Motor neuron (in vitro differentiated cells): ENCODE data around the gene GLI2. TPM values are rescaled to one million over a fixed set of nuclear protein-coding genes. Genes with fewer than 3 reads are reported as not detected.

Source experiments
- ATAC-seq, 8 experiments: fragments of 200-7000 bp; cut with Tn5 transposase; replicated peaks in 6 of 8; 2 replicates each; pipeline ENCODE4 v1.8.0; 2021; ENCODE audit warnings: mild to moderate bottlenecking in 8 of 8, moderate library complexity in 8 of 8
- H3K27ac ChIP-seq, 2 donors: fragments of 250-450 bp; sonication (Bioruptor Pico); 2 replicates each; pipeline ENCODE4 v1.9.0; 2021; ENCODE audit warnings: antibody characterized with exemption in 2 of 2, mild to moderate bottlenecking in 2 of 2, moderate library complexity in 1 of 2
- H3K4me1 ChIP-seq, 2 donors: fragments of 250-450 bp; sonication (Bioruptor Pico); replicated peaks in 1 of 2; 2 replicates each; pipeline ENCODE4 v1.6.1; 2021; ENCODE audit warnings: antibody characterized with exemption in 2 of 2, mild to moderate bottlenecking in 2 of 2, moderate library complexity in 1 of 2
- H3K4me3 ChIP-seq, 5 donors: fragments of 250-450 bp; sonication (Bioruptor Pico); 2 replicates each; pipeline ENCODE4 v1.9.0; 2021; ENCODE audit warnings: antibody characterized with exemption in 5 of 5, mild to moderate bottlenecking in 5 of 5, moderate library complexity in 4 of 5
- WGBS, 10 experiments: fragments of 450-650 bp; shearing (Covaris generic); methylation state at CpG; one replicate each; pipeline ENCODE4 v1.0.0; 2022; 5-methylcytosine and 5-hydroxymethylcytosine counted together
- in situ Hi-C, 9 experiments: fragments of 400-800 bp; cut with MboI; loops; one replicate each; pipeline ENCODE4 v1.15.0; 2021; ENCODE audit warnings: low sequenced_read_pairs in 9 of 9, low pct_unique_long_range_greater_than_20kb in 2 of 9; ENCODE audit not compliant: unreplicated experiment in 9 of 9
- total RNA-seq, 8 experiments: library from RNA; unstranded; fragments of 300-600 nt; gene quantifications; 2 replicates each; pipeline versions ENCODE4 v1.2.3 to v1.2.4, GENCODE V29; 2022

Gene GLI2
- total RNA-seq, 8 experiments from 2014 or later: 0.45 to 11.1 (median 2.8) TPM

- Histone ChIP-seq H3K4me3 (peak overlapping the region; percentile 38 to 78 (median 47)), H3K27ac (no peak overlapping the region), H3K4me1 (peaks cover 29 to 31% of the 10 kb centered on the region in 2 donors)
- in situ Hi-C loops: loop anchor here in 1 of 9 experiments (25.0 kb wide), 1 partner anchor 152 kb away; no protein-coding TSS in a partner anchor
- ATAC-seq: peak in 5 of 8 experiments; percentile 2 to 16 (median 8)
- WGBS, 10 experiments: 0 to 28% (median 16%) methylated on average over 1 to 5 of the region's 40 CpGs; no CpG with 5 or more reads in 4 of the 10 experiments
Observed at GRCh38 chr2:120734930-120735651, 577 bp upstream of the GLI2 start.

DNA sequence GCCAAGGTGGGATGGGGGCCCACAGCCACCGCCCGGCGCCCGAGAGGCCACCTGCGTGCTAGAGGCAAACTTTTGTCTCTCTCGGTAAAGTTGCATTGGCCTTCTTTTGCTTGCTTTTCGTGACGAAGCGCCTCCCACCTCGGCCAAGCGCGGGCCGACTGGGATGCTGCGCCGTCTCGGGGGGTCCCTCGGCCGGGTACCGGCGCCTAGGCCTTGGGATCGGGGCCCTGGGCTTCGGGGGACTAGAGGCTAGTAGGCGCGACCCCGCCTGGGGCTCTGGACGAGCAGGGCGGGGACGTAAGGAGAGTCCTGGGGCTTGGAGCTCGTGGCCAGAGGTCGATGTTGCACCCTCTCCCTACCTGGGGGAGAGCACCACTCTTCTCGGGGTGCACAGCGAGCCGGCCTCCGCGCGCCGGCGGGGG, 545 bp downstream of the GLI2 start:
- peaks cover 41 to 42% of the 10 kb centered on the region in 2 donors for H3K4me1 ChIP-seq
- WGBS, 10 experiments: no CpG with 5 or more reads among the region's 38 CpGs
- in situ Hi-C loops: loop anchor here in 1 of 9 experiments (25.0 kb wide), 1 partner anchor 151 kb away; no protein-coding TSS in a partner anchor
- H3K4me3 ChIP-seq: peak overlapping the region; percentile 38 to 78 (median 47)
- peak; percentile 5 to 21 (median 11) for ATAC-seq
- H3K27ac ChIP-seq: peak overlapping the region in 1 of 2 donors; percentile 55

DNA sequence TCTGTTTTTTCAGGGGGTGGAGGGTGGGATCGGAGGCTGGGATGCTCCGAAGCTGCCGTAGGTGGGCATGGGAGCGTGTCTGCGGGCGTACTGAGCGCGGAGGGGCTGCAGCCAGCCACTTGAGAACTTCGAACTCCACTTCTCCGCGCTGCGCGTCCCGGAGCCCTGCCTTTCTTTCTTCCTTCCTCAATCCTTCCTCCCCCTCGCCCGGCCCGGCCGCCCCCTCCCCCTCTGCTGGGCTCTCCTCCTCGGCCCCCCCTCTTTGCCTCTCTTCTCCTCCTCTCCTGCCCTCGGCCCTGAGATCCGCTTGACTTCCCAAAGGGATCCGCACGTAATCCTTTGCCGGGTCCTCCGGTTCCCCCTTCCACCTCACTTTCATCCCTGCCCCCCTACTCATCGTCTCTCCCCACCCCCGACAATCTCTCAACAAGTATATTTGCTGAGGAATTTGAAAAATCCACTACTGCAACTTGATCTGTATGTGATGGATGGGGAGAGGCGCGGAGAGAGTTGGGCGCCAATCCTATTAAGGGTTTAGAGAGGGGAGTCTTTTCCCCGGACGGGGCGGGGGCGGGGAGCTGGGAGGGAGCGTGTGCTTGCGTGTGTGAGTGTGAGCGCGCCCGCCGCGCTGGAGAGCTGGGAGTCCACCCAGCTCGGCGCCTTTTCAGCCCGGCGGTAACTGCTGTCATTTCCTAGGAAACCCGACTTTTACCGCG, 1.1 kb downstream of the GLI2 start:
- H3K4me3 ChIP-seq: peak overlapping the region; percentile 38 to 78 (median 47)
- in situ Hi-C loops: loop anchor here in 1 of 9 experiments (25.0 kb wide), 1 partner anchor 151 kb away; no protein-coding TSS in a partner anchor
- H3K27ac ChIP-seq: peak overlapping the region in 1 of 2 donors; percentile 55
- ATAC-seq: peak; percentile 20 to 55 (median 45)
- 4% methylated on average over 3 of the region's 48 CpGs; no CpG with 5 or more reads in 9 of the 10 experiments for WGBS, 10 experiments
- peaks cover 44% of the 10 kb centered on the region in 2 donors for H3K4me1 ChIP-seq

GRCh38 chr2:120737340-120738101, 1.9 kb downstream of the GLI2 start:
- in situ Hi-C loops: loop anchor here in 1 of 9 experiments (25.0 kb wide), 1 partner anchor 150 kb away; no protein-coding TSS in a partner anchor
- peak overlapping the region; percentile 1 to 55 for H3K27ac ChIP-seq
- H3K4me1 ChIP-seq: peaks cover 46 to 50% of the 10 kb centered on the region in 2 donors
- H3K4me3 ChIP-seq: peak overlapping the region; percentile 38 to 78 (median 47)
- WGBS, 10 experiments: 0 to 100% (median 8%) methylated on average over 1 to 15 of the region's 37 CpGs
- peak in 6 of 8 experiments; percentile 1 to 14 (median 6) for ATAC-seq

DNA sequence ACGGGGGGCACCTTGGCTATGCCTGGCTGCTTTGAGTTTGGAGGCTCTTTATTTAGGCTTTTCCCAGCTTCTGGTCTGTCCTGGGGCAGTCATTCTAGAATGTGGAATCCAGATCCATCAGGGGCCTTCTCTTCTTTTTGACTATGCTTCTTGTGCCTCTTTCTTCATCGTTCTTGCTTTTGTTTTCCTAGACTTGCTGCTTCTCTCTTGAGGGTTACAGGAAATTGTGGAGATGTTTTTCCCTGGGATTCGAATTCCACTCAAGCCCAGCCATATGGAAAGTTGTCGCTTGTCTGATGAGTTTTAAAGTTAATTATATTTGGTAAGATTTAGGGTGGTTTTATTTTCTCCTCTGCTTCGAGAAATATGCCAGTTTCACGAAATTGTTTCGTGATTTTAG, 2.4 kb downstream of the GLI2 start:
- 8 to 100% (median 20%) methylated on average over 2 to 7 of the region's 7 CpGs; no CpG with 5 or more reads in 1 of the 10 experiments for WGBS, 10 experiments
- peak overlapping the region in 4 of 5 donors; percentile 38 to 78 (median 54) for H3K4me3 ChIP-seq
- H3K27ac ChIP-seq: peak overlapping the region in 1 of 2 donors; percentile 55
- in situ Hi-C loops: loop anchor here in 1 of 9 experiments (25.0 kb wide), 1 partner anchor 149 kb away; no protein-coding TSS in a partner anchor
- peaks cover 52 to 56% of the 10 kb centered on the region in 2 donors for H3K4me1 ChIP-seq
- no peak for ATAC-seq

- no peak for ATAC-seq
- H3K4me3 ChIP-seq: peak overlapping the region in 1 of 5 donors; percentile 3
- H3K4me1 ChIP-seq: peaks cover 60 to 64% of the 10 kb centered on the region in 2 donors
- no peak overlapping the region for H3K27ac ChIP-seq
- 0 to 80% (median 16%) methylated on average over 1 to 3 of the region's 10 CpGs; no CpG with 5 or more reads in 4 of the 10 experiments for WGBS, 10 experiments
- in situ Hi-C loops: loop anchor here in 1 of 9 experiments (25.0 kb wide), 1 partner anchor 148 kb away; no protein-coding TSS in a partner anchor
Observed at GRCh38 chr2:120738786-120739437, 3.2 kb downstream of the GLI2 start.

DNA sequence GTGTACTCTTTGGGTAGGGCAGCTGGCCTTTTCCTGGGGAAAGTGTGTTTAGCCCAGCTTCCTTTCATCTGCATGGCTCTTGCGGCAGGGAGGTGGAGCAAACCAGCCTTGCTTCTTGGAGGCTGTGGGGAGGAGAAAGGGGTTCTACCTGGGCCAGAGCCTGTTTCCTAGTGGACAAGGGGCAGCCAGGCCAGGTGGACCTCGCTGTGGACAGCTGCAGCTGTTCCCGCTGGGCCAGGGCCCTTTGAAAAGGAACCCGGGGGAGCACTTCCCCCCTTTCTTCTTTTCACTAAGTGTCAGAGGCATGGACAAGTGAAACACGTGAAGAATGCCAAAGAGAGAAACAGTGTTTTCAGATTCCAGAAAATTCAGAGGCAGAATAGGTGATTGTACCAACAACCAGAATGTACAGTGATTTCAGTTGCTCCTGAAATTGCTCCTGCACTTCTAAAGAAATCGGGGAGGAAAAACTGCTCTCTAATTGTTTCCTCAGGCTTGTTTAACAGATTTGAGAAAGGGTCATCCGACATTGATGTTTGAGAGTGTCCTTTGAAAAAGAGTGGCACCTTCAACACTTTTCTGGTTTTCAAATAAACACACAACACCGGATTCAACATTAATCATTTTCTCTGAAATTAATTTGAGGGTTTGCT, 3.9 kb downstream of the GLI2 start:
- Histone ChIP-seq H3K27ac (peak overlapping the region in 1 of 2 donors; percentile 30), H3K4me1 (peaks cover 63 to 67% of the 10 kb centered on the region in 2 donors), H3K4me3 (peak overlapping the region in 1 of 5 donors; percentile 3)
- peak in 1 of 8 experiments; percentile 6 for ATAC-seq
- in situ Hi-C loops: loop anchor here in 1 of 9 experiments (25.0 kb wide), 1 partner anchor 148 kb away; no protein-coding TSS in a partner anchor
- 11 to 93% (median 45%) methylated on average over 2 to 8 of the region's 8 CpGs; no CpG with 5 or more reads in 1 of the 10 experiments for WGBS, 10 experiments

GRCh38 chr2:120740375-120740764, 4.7 kb downstream of the GLI2 start:
- in situ Hi-C loops: loop anchor here in 1 of 9 experiments (25.0 kb wide), 1 partner anchor 147 kb away; no protein-coding TSS in a partner anchor
- H3K4me1 ChIP-seq: peaks cover 56 to 61% of the 10 kb centered on the region in 2 donors
- WGBS, 10 experiments: 12 to 100% (median 29%) methylated on average over 2 to 8 of the region's 8 CpGs

GRCh38 chr2:120740765-120741524, 5.3 kb downstream of the GLI2 start:
- Histone ChIP-seq H3K4me3 (peak overlapping the region in 4 of 5 donors; percentile 12 to 38 (median 32)), H3K27ac (peak overlapping the region; percentile 20 to 81), H3K4me1 (peaks cover 56 to 61% of the 10 kb centered on the region in 2 donors)
- in situ Hi-C loops: loop anchor here in 1 of 9 experiments (25.0 kb wide), 1 partner anchor 146 kb away; no protein-coding TSS in a partner anchor
- 0 to 37% (median 0%) methylated on average over 1 to 7 of the region's 20 CpGs; no CpG with 5 or more reads in 5 of the 10 experiments for WGBS, 10 experiments
- ATAC-seq: peak in 7 of 8 experiments; percentile 4 to 63 (median 55)

More at GRCh38 chr2:120740375-120740764, 4.7 kb downstream of the GLI2 start:
- Histone ChIP-seq H3K27ac (peak overlapping the region; percentile 20 to 81), H3K4me3 (peak overlapping the region in 3 of 5 donors; percentile 30 to 38 (median 34))
- no peak for ATAC-seq
